ENCODE measurements around the gene ARHGAP1. TPM values are rescaled to one million over a fixed set of nuclear protein-coding genes. Genes with fewer than 3 reads are reported as not detected.

The ARHGAP1 gene
- total RNA-seq, 1 experiment from 2014 or later = 43.5 TPM

DNA sequence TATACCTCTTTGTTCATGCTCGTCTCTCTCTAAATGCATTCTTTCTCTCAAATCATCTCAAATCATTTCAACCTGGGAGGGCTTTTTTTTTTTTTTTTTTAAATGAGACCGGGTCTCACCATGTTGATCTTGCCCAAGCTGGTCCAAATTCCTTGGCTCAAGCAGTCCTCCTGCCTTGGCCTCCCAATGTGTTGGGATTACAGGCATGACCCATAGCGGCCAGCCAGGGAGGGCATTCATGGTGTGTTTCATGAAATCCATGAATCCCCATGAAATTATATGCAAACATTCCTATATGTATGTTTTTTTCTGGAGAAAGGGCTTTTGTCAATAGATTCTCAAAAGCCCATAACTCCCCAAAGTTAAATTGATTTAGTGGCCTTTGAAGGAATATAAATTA lies 56.9 kb downstream of the ARHGAP1 start:
- CTCF ChIA-PET = interaction anchor here (0.6 kb wide), 1 partner anchor 519 kb away, joined by 3 read pairs; no protein-coding TSS in a partner anchor
- H3K4me3 ChIP-seq (ENCODE audit: low read depth in 2 of 2, low read length in 2 of 2) = no peak overlapping the region
- H3K4me1 ChIP-seq (ENCODE audit: control insufficient read depth, insufficient read depth, low read length) = no peaks in the 10 kb centered on the region; the same call in 1 of the 2 replicates
- TF ChIP-seq, protein P1, sequence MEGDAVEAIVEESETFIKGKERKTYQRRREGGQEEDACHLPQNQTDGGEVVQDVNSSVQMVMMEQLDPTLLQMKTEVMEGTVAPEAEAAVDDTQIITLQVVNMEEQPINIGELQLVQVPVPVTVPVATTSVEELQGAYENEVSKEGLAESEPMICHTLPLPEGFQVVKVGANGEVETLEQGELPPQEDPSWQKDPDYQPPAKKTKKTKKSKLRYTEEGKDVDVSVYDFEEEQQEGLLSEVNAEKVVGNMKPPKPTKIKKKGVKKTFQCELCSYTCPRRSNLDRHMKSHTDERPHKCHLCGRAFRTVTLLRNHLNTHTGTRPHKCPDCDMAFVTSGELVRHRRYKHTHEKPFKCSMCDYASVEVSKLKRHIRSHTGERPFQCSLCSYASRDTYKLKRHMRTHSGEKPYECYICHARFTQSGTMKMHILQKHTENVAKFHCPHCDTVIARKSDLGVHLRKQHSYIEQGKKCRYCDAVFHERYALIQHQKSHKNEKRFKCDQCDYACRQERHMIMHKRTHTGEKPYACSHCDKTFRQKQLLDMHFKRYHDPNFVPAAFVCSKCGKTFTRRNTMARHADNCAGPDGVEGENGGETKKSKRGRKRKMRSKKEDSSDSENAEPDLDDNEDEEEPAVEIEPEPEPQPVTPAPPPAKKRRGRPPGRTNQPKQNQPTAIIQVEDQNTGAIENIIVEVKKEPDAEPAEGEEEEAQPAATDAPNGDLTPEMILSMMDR (IDR thresholded peaks at IDR 0.05) = no peak
- TF ChIP-seq, protein P2, sequence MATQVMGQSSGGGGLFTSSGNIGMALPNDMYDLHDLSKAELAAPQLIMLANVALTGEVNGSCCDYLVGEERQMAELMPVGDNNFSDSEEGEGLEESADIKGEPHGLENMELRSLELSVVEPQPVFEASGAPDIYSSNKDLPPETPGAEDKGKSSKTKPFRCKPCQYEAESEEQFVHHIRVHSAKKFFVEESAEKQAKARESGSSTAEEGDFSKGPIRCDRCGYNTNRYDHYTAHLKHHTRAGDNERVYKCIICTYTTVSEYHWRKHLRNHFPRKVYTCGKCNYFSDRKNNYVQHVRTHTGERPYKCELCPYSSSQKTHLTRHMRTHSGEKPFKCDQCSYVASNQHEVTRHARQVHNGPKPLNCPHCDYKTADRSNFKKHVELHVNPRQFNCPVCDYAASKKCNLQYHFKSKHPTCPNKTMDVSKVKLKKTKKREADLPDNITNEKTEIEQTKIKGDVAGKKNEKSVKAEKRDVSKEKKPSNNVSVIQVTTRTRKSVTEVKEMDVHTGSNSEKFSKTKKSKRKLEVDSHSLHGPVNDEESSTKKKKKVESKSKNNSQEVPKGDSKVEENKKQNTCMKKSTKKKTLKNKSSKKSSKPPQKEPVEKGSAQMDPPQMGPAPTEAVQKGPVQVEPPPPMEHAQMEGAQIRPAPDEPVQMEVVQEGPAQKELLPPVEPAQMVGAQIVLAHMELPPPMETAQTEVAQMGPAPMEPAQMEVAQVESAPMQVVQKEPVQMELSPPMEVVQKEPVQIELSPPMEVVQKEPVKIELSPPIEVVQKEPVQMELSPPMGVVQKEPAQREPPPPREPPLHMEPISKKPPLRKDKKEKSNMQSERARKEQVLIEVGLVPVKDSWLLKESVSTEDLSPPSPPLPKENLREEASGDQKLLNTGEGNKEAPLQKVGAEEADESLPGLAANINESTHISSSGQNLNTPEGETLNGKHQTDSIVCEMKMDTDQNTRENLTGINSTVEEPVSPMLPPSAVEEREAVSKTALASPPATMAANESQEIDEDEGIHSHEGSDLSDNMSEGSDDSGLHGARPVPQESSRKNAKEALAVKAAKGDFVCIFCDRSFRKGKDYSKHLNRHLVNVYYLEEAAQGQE (IDR thresholded peaks at IDR 0.05; ENCODE audit: insufficient read depth in 1 of 2, low read depth in 2 of 2, low read length in 1 of 2) = no peak
- TF ChIP-seq TCF7L2 (IDR thresholded peaks at IDR 0.05; ENCODE audit: low read depth, low read length) (no peak), POLR2AphosphoS5 (IDR thresholded peaks at IDR 0.05; ENCODE audit: low read depth, low read length) (no peak), SIN3A (IDR thresholded peaks at IDR 0.05; ENCODE audit: borderline replicate concordance, insufficient read depth, low read depth, low read length) (no peak)
- in situ Hi-C loops (cut with HindIII; ENCODE audit: low pct_unique_long_range_greater_than_20kb, low sequenced_read_pairs) = no loop called here
- ATAC-seq = no peak
- H3K9me3 ChIP-seq (ENCODE audit: control insufficient read depth, insufficient read depth, low read depth, low read length) = no peaks in the 10 kb centered on the region
- H3K36me3 ChIP-seq (ENCODE audit: control insufficient read depth, insufficient read depth, low read length) = no peaks in the 10 kb centered on the region; the same call in 1 of the 2 replicates
- POLR2A ChIA-PET = no interaction called here
- no peaks in the 10 kb centered on the region for H3K27me3 ChIP-seq (ENCODE audit: control insufficient read depth, insufficient read depth, low read length)
- intact Hi-C loops (cut with micrococcal nuclease; ENCODE audit: unreplicated experiment) = no loop called here
- no TSS peak for BruUV-seq (replicated peaks)
- DNase-seq (ENCODE audit: low read depth, low spot score) = no peak
- H3K27ac ChIP-seq (ENCODE audit: low read length) = no peak overlapping the region

DNA sequence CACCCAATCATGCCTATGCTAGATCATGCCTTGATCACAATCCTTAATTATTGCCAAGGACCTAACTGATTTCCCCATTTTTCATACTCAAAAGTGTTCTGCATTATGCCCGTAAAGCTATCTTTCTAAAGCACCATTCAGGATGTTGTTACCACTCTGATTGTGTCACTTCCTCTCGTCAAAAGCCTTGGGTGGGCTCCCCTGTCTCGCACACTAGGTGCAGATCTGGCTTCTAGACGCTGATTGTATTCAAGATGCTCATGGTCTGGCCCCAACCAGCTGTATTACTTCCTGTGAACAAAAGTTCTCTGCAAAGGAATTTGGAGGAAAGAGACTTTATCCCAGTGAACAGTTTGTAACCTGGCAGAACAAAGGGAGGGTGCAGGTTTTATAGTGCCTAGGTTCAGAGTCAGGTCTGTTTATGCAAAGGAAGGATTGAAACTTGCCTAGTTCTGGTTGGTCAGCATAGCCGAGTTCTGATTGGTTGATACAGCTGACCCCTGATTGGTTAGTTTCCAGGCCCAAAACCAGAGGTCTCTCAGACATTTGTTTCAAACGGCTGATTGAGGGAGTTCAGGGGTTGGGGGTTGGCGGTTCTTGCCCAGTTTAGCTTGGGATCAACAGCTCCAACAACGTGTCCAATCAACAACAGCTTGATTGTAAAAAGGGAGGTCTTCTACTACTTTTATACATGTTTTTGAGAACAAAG lies 57.6 kb downstream of the ARHGAP1 start:
- no peak overlapping the region for H3K4me3 ChIP-seq (ENCODE audit: low read depth in 2 of 2, low read length in 2 of 2)
- no peaks in the 10 kb centered on the region; the same call in 1 of the 2 replicates for H3K4me1 ChIP-seq (ENCODE audit: control insufficient read depth, insufficient read depth, low read length)
- no peaks in the 10 kb centered on the region; the same call in 1 of the 2 replicates for H3K36me3 ChIP-seq (ENCODE audit: control insufficient read depth, insufficient read depth, low read length)
- CTCF ChIA-PET = no interaction called here
- H3K27ac ChIP-seq (ENCODE audit: low read length) = no peak overlapping the region
- H3K27me3 ChIP-seq (ENCODE audit: control insufficient read depth, insufficient read depth, low read length) = no peaks in the 10 kb centered on the region
- in situ Hi-C loops (cut with HindIII; ENCODE audit: low pct_unique_long_range_greater_than_20kb, low sequenced_read_pairs) (no loop called here), intact Hi-C loops (cut with micrococcal nuclease; ENCODE audit: unreplicated experiment) (no loop called here)
- TF ChIP-seq POLR2AphosphoS5 (IDR thresholded peaks at IDR 0.05; ENCODE audit: low read depth, low read length) (no peak), TCF7L2 (IDR thresholded peaks at IDR 0.05; ENCODE audit: low read depth, low read length) (no peak), SIN3A (IDR thresholded peaks at IDR 0.05; ENCODE audit: borderline replicate concordance, insufficient read depth, low read depth, low read length) (no peak)
- TF ChIP-seq, protein P2 (IDR thresholded peaks at IDR 0.05; ENCODE audit: insufficient read depth in 1 of 2, low read depth in 2 of 2, low read length in 1 of 2) = no peak
- TF ChIP-seq, protein P1 (IDR thresholded peaks at IDR 0.05) = no peak
- DNase-seq (ENCODE audit: low read depth, low spot score) (no peak), ATAC-seq (no peak)
- POLR2A ChIA-PET = no interaction called here
- H3K9me3 ChIP-seq (ENCODE audit: control insufficient read depth, insufficient read depth, low read depth, low read length) = no peaks in the 10 kb centered on the region
- BruUV-seq (replicated peaks) = no TSS peak

Data from Panc1 (cell line).